Measurements from ENCODE around the gene SLC39A5. TPM values are rescaled to one million over a fixed set of nuclear protein-coding genes. Genes with fewer than 3 reads are reported as not detected.

The SLC39A5 gene
- total and polyA plus RNA-seq, 2 of the 8 experiments (the other 6 are each of a cell fraction or from before 2014, with no cell fraction given), result 0.27 TPM; not detected in 1

- Histone ChIP-seq H4K91ac (replicated peaks; ENCODE audit: insufficient read length, low read length) (no peak overlapping the region), H3K36me3 (ENCODE audit: control insufficient read depth in 2 of 4, insufficient read depth in 4 of 4, low read length in 3 of 4) (peaks cover 14 to 66% (median 51%) of the 10 kb centered on the region in 4 experiments; a peak in 7 of 8 replicates), H4K5ac (ENCODE audit: insufficient read length, low read depth, low read length) (no peak overlapping the region), H3K18ac (ENCODE audit: extremely low read depth, low read length) (no peak overlapping the region), H2BK5ac (ENCODE audit: low read depth, low read length) (no peak overlapping the region), H3K9me3 (ENCODE audit: insufficient read depth in 2 of 2, low read depth in 1 of 2, low read length in 1 of 2) (no peaks in the 10 kb centered on the region), H3K79me1 (ENCODE audit: low read depth, low read length) (no peaks in the 10 kb centered on the region), H2BK12ac (ENCODE audit: low read depth, low read length) (no peak overlapping the region), H3K23ac (ENCODE audit: insufficient read length) (no peak overlapping the region), H2BK20ac (ENCODE audit: low read length) (no peak overlapping the region), H2AK5ac (ENCODE audit: low read depth, low read length) (no peak overlapping the region), H3K4ac (replicated peaks; ENCODE audit: insufficient read length, low read depth, low read length) (no peak overlapping the region), H2BK120ac (replicated peaks; ENCODE audit: low read depth, low read length) (no peak overlapping the region), H3K23me2 (ENCODE audit: low read depth, low read length) (no peaks in the 10 kb centered on the region), H3K27me3 (replicated peaks in 1 of 4; ENCODE audit: control insufficient read depth in 3 of 4, extremely low read depth in 1 of 4, insufficient read depth in 3 of 4, low read length in 3 of 4) (no peaks in the 10 kb centered on the region), H4K20me1 (replicated peaks in 1 of 2; ENCODE audit: control insufficient read depth in 1 of 2, insufficient read depth in 2 of 2, low read length in 2 of 2) (no peaks in the 10 kb centered on the region), H2BK15ac (ENCODE audit: low read length) (no peak overlapping the region), H2AFZ (ENCODE audit: low read length) (no peak overlapping the region), H3K14ac (ENCODE audit: insufficient read length) (no peak overlapping the region), H3K4me1 (replicated peaks in 1 of 4; ENCODE audit: control insufficient read depth in 3 of 4, insufficient read depth in 4 of 4, low read length in 3 of 4) (no peaks in the 10 kb centered on the region), H3K79me2 (ENCODE audit: control insufficient read depth in 1 of 2, insufficient read depth in 2 of 2, low read length in 2 of 2) (no peaks in the 10 kb centered on the region), H3K56ac (replicated peaks; ENCODE audit: insufficient read length, low read depth, low read length) (no peak overlapping the region), H3K9ac (replicated peaks in 1 of 4; ENCODE audit: extremely low read depth in 1 of 4, low read depth in 3 of 4, low read length in 3 of 4) (no peak overlapping the region), H3K27ac (ENCODE audit: low read depth, low read length) (no peak overlapping the region), H3K4me3 (ENCODE audit: extremely low read depth in 1 of 4, insufficient read depth in 2 of 4, low read depth in 3 of 4, low read length in 4 of 4) (no peak overlapping the region), H3K4me2 (ENCODE audit: insufficient read depth in 1 of 2, low read depth in 2 of 2, low read length in 2 of 2) (no peak overlapping the region), H4K8ac (ENCODE audit: extremely low read depth, insufficient read depth, low read length) (no peak overlapping the region)
- 97% methylated on average over 6 of the region's 6 CpGs; no CpG with 5 or more reads in 1 of the 2 experiments for WGBS, 2 experiments (ENCODE audit: extremely low coverage in 1 of 2, insufficient coverage in 1 of 2, insufficient read length in 1 of 2, insufficient replicate concordance in 2 of 2, low coverage in 1 of 2, low lambda C conversion rate in 2 of 2, missing lambda C conversion rate in 1 of 2)
- POLR2A ChIA-PET (ENCODE audit: partially characterized antibody), result interaction anchor here (0.7 to 2.7 kb wide), 3 partner anchors 12 to 28 kb away, joined by 3 to 8 read pairs (median 3); no protein-coding TSS in a partner anchor
- DNase-seq (ENCODE audit: low read depth in 1 of 2, low spot score in 2 of 2) (no peak), FAIRE-seq (no peak)
- CTCF ChIA-PET (ENCODE audit: partially characterized antibody), result interaction anchor here (0.6 to 0.8 kb wide), 2 partner anchors 14 to 79 kb away, joined by 3 to 5 read pairs; no protein-coding TSS in a partner anchor
- TF ChIP-seq BCL11A (IDR thresholded peaks at IDR 0.05; ENCODE audit: low read depth in 2 of 2, low read length in 2 of 2) (no peak), RNF2 (IDR thresholded peaks at IDR 0.05; ENCODE audit: borderline replicate concordance, low read depth, low read length, missing control alignments, poor library complexity, severe bottlenecking) (no peak), KDM5A (IDR thresholded peaks at IDR 0.05; ENCODE audit: low read length) (no peak), TBP (IDR thresholded peaks at IDR 0.05; ENCODE audit: low read depth, low read length) (no peak), CHD1 (IDR thresholded peaks at IDR 0.05; ENCODE audit: low read depth, low read length) (no peak), ASH2L (IDR thresholded peaks at IDR 0.05; ENCODE audit: low read length) (no peak), GTF2F1 (IDR thresholded peaks at IDR 0.05; ENCODE audit: borderline replicate concordance, low read depth, low read length) (no peak), SIN3A (conservative IDR thresholded peaks at IDR 0.05 in 1 of 2, IDR thresholded peaks at IDR 0.05 in 1 of 2; ENCODE audit: low read depth in 1 of 2, low read length in 2 of 2) (no peak), RBBP5 (IDR thresholded peaks at IDR 0.05; ENCODE audit: borderline replicate concordance, low read depth, low read length) (no peak), BACH1 (IDR thresholded peaks at IDR 0.05; ENCODE audit: low read length) (no peak), TCF12 (IDR thresholded peaks at IDR 0.05; ENCODE audit: low read depth, low read length) (no peak), USF2 (IDR thresholded peaks at IDR 0.05; ENCODE audit: low read length) (no peak), SIRT6 (IDR thresholded peaks at IDR 0.05; ENCODE audit: low read length) (no peak), BRCA1 (IDR thresholded peaks at IDR 0.05; ENCODE audit: low read depth, low read length) (no peak)
These were observed 52.2 kb downstream of the SLC39A5 start for GRCh38 chr12:56282030-56282429.
